Body of pancreas (tissue), 4 donors: ENCODE results near the gene PSMB7. TPM values are rescaled to one million over a fixed set of nuclear protein-coding genes. Genes with fewer than 3 reads are reported as not detected.

Experiments
- ATAC-seq: fragments of 150-250 bp; one replicate; pipeline ENCODE4 v1.9.1; 2016
- DNase-seq, 4 donors: peaks; one replicate each; pipeline ENCODE4 v3.0.0-alpha.2; 2019
- H3K27ac ChIP-seq, 4 donors: fragments of 200-600 bp; sonication (generic); 1 replicate in 3 of 4; 2 replicates in 1 of 4; pipeline versions ENCODE4 v1.5.1 to v1.6.1; 2016 to 2019; ENCODE audit warnings: mild to moderate bottlenecking in 1 of 4, mixed read lengths in 1 of 4, moderate library complexity in 1 of 4
- H3K27me3 ChIP-seq, 2 donors: fragments of 200-600 bp; sonication (generic); one replicate each; pipeline ENCODE4 v1.6.0; 2016; ENCODE audit warnings: mild to moderate bottlenecking in 1 of 2
- H3K36me3 ChIP-seq, 2 donors: fragments of 200-600 bp; sonication (generic); replicated peaks in 1 of 2; 2 replicates each; pipeline ENCODE4 v1.5.1; 2016; ENCODE audit warnings: low read depth in 2 of 2; ENCODE audit not compliant: insufficient read depth in 1 of 2
- H3K4me1 ChIP-seq: fragments of 200-600 bp; sonication (generic); one replicate; pipeline ENCODE4 v1.6.0; 2016
- H3K4me3 ChIP-seq, 2 donors: fragments of 200-600 bp; sonication (generic); 1 replicate in 1 of 2; 2 replicates in 1 of 2; pipeline ENCODE4 v1.5.1; 2016 to 2019
- H3K9me3 ChIP-seq, 3 donors: fragments of 200-600 bp; sonication (generic); 1 replicate in 2 of 3; 2 replicates in 1 of 3; pipeline ENCODE4 v1.5.1; 2016
- POLR2A ChIP-seq, 3 donors: fragments of 450-650 bp; IDR thresholded peaks; one replicate each; pipeline ENCODE4 v1.6.1; 2016; ENCODE audit warnings: antibody characterized with exemption in 3 of 3, mild to moderate bottlenecking in 2 of 3
- WGBS, 2 donors: methylation state at CpG; one replicate each; pipeline ENCODE4 v1.1.5; 2017; 5-methylcytosine and 5-hydroxymethylcytosine counted together
- intact Hi-C: fragments of 100-400 bp; cut with DNase I; formaldehyde crosslinking; loops from one replicate; pipeline ENCODE4 v1.15.1; 2023
- total RNA-seq, 2 donors: library from RNA; depleted of rRNA; stranded (reverse); fragments of >200 nt; gene quantifications; one replicate each; pipeline ENCODE4 v1.1.0, GENCODE V29; 2016
- TF ChIP-seq, protein P1 (sequence below), 7 experiments: fragments of 450-650 bp in 4 of 7; fragments of 200-600 bp in 3 of 7; sonication (generic) in 3 of 7; IDR thresholded peaks; one replicate each; pipeline ENCODE4 v1.5.1; 2016 to 2019; ENCODE audit warnings: antibody characterized with exemption in 7 of 7

The PSMB7 gene
- total RNA-seq, 2 donors from 2014 or later = 31.6 to 93.9 TPM

DNA sequence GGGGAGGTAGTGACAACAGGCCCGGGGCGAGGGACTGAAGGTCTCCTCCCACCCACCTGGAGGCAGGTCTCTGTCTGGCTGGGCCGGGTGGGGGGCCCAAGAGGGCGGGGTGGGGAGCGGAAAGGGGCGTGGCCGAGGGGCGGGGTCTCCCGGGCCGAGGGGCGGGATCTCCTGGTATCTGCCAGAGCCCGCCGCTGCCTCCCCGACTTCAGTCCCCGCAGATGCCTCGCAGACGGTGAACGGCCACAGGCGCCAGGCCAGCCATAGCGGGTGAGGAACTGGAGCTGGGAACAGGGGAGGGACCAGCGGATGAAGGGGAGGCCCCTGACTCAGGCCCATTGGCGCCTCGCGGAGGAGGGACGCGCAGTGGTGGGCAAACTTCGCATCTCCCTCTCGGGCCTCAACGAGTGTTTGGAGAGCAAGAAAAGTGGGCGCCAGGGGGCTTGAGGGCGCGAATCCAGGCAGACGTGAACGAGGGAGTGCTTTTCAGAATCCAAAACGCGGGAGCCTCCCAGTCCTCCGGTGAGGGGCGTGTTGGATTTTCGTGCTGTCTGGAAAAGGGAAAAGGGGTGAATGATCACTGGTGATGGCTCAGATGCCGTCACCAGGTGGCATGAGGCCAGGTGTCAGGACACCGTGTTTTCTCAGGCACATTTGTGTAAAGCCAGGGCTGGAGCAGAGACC lies 35.1 kb upstream of the PSMB7 start, which contains the start of gene ADGRD2:
Gene ADGRD2, plus strand, starts transcription at position 211 of the 684 bp plus-strand sequence. CDS start 1,216 bp downstream, outside the sequence.
- H3K4me1 ChIP-seq = peaks cover 21% of the 10 kb centered on the region
- DNase-seq = peak; percentile 15 to 48 (median 29)
- no peak for ATAC-seq
- H3K4me3 ChIP-seq = no peak within 1 kb of the TSS
- WGBS, 2 donors = 7 to 17% methylated on average over 28 to 36 of the region's 41 CpGs
- H3K27ac ChIP-seq = no peak within 1 kb of the TSS
- intact Hi-C loops = no loop called here
- peaks cover 0 to 6% of the 10 kb centered on the region in 2 donors for H3K27me3 ChIP-seq
- H3K36me3 ChIP-seq = no peaks in the 10 kb centered on the region
- no peaks in the 10 kb centered on the region for H3K9me3 ChIP-seq
- no peak for TF ChIP-seq POLR2A (IDR thresholded peaks at IDR 0.05)
- TF ChIP-seq, protein P1, sequence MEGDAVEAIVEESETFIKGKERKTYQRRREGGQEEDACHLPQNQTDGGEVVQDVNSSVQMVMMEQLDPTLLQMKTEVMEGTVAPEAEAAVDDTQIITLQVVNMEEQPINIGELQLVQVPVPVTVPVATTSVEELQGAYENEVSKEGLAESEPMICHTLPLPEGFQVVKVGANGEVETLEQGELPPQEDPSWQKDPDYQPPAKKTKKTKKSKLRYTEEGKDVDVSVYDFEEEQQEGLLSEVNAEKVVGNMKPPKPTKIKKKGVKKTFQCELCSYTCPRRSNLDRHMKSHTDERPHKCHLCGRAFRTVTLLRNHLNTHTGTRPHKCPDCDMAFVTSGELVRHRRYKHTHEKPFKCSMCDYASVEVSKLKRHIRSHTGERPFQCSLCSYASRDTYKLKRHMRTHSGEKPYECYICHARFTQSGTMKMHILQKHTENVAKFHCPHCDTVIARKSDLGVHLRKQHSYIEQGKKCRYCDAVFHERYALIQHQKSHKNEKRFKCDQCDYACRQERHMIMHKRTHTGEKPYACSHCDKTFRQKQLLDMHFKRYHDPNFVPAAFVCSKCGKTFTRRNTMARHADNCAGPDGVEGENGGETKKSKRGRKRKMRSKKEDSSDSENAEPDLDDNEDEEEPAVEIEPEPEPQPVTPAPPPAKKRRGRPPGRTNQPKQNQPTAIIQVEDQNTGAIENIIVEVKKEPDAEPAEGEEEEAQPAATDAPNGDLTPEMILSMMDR (IDR thresholded peaks at IDR 0.05) = no peak

DNA sequence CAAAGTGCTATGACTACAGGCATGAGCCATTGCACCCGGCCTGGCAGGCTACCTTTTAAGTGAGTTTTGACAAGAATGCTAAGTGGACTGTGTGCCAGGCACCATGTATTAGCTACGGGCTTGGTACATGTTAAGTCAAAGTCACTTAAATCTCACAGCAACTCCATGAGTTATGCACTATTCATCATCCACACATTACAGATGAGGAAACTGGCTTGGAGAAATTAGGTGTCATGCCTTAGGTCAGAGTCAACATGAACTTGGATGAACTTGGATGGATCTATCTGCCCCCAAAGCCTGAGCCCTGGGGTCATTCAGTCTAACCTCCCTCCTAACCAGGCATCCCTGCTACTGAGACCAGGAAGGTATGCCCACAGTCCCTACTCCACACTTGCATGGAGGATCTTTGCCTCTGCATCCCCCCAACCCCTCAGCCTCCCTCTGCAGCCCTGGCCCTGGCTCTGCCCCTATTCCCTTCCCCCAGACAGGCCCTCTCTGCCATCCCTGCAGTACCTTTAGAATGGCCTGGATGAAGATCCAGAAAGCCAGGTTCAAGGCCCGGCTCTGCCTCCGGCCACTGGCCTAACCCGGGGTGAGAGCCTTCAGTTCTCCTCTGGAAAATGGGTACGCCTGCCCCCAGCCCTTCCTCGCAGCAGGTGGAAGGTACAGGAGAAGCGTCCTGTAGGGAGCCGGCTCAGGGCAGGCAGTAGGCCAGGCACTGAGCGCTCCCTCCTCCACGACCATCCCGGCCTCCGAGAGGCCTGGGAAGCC lies 34.3 kb upstream of the PSMB7 start:
- ATAC-seq (no peak), DNase-seq (no peak)
- TF ChIP-seq, protein P1 (IDR thresholded peaks at IDR 0.05) = no peak
- no peak for TF ChIP-seq POLR2A (IDR thresholded peaks at IDR 0.05)
- Histone ChIP-seq H3K4me1 (peaks cover 21% of the 10 kb centered on the region), H3K4me3 (no peak overlapping the region), H3K27me3 (peaks cover 0 to 6% of the 10 kb centered on the region in 2 donors), H3K27ac (no peak overlapping the region), H3K36me3 (no peaks in the 10 kb centered on the region), H3K9me3 (no peaks in the 10 kb centered on the region)
- WGBS, 2 donors = 82 to 92% methylated on average over 9 to 13 of the region's 13 CpGs
- intact Hi-C loops = no loop called here

DNA sequence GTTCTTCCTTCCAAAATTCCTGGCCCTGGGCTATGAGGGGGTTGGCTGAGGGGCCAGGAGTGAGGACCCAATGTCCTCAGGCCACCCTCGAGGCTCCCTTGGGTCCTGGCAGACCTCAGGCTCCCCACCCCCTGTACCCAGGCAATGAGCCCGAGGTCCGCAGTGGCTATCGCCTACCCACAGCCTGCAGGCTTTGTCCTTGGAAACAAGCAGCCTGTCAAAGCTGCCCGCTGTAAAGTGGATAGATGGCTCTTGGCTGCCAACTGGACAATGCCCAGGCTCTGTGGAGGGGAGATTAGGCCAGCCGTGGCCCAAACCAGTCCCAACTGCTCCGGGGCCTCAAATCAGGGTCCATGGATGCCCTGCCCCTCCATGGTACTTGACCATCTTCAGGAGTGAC lies 32.8 kb upstream of the PSMB7 start:
- Histone ChIP-seq H3K27ac (peak overlapping the region in 1 of 4 donors; percentile 47), H3K27me3 (peaks cover 0 to 6% of the 10 kb centered on the region in 2 donors), H3K9me3 (no peaks in the 10 kb centered on the region), H3K36me3 (no peaks in the 10 kb centered on the region), H3K4me3 (no peak overlapping the region), H3K4me1 (peaks cover 17% of the 10 kb centered on the region)
- intact Hi-C loops = no loop called here
- DNase-seq (peak in 3 of 4 donors; percentile 30 to 48 (median 32)), ATAC-seq (peak; percentile 54)
- TF ChIP-seq POLR2A (IDR thresholded peaks at IDR 0.05) = no peak
- TF ChIP-seq, protein P1 (IDR thresholded peaks at IDR 0.05) = no peak
- 25% methylated on average over 7 of the region's 7 CpGs; no CpG with 5 or more reads in 1 of the 2 donors for WGBS, 2 donors

DNA sequence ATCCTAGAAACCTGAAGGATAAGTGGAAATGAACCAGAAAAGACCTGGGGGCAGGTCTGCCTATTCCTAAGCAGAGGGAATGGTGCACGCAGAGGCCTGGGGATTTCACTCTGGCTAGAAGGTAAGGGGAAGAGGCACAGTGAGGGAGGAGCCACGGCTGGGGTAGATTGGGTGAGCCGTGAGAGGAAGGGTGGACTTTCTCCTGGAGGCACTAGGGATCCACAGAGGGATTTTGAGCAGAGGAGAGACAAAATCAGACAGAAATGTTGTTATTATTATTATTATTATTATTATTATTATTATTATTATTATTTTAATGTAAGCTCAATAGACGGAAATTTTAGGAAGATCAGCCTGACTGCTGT lies 32.0 kb upstream of the PSMB7 start:
- Histone ChIP-seq H3K27ac (no peak overlapping the region), H3K4me3 (no peak overlapping the region), H3K4me1 (peaks cover 16% of the 10 kb centered on the region), H3K27me3 (peaks cover 0 to 6% of the 10 kb centered on the region in 2 donors), H3K9me3 (no peaks in the 10 kb centered on the region), H3K36me3 (no peaks in the 10 kb centered on the region)
- ATAC-seq = no peak
- intact Hi-C loops = no loop called here
- DNase-seq = no peak
- 79 to 81% methylated on average over 4 of the region's 4 CpGs for WGBS, 2 donors
- no peak for TF ChIP-seq POLR2A (IDR thresholded peaks at IDR 0.05)
- TF ChIP-seq, protein P1 (IDR thresholded peaks at IDR 0.05) = no peak
